ENCODE measurements around the gene KLF3.

Gene KLF3

DNA sequence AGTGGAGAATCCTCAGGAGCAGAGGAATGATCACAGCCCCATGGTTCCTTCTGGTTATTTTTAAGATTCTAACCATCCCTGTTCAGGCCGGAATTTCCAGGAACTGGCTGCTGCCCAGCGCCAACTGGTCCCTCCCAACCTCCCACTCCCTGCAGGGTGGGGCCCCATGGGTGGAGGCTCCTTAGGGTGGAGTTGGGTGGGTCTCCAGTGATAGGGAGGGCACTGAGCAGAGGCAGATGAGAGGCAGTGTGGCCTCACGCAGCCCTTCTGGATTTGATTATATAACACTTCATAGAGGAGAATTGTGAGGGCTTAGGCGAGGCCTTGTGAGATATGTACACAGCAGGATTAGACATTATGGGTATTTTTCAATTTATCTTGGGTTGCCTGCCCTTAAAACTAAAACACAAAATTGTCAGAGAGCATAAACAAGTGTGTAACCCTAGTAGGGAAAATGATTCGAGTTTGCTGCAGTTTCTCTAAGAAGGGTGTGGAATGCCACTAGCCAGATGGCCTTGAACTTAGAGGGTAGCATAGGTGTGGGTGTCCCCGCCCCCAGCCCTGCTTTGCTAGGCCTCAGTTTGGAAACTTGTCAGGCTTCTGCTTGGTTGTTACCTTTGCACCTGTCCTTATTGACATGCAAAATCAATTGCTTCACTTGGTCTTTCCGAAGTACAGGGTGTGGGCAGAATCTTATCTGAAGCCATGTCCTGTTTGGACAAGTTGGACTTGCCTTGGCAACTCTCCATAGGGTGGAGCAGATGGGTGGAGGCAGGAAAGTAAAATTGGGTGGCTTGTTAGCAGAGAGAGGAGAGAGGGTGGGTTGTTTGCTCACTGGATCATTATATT is 9.4 kb downstream of the KLF3 start:
- no peak for DNase-seq (ENCODE audit: low read depth in 2 of 2, low spot score in 1 of 2)

DNA sequence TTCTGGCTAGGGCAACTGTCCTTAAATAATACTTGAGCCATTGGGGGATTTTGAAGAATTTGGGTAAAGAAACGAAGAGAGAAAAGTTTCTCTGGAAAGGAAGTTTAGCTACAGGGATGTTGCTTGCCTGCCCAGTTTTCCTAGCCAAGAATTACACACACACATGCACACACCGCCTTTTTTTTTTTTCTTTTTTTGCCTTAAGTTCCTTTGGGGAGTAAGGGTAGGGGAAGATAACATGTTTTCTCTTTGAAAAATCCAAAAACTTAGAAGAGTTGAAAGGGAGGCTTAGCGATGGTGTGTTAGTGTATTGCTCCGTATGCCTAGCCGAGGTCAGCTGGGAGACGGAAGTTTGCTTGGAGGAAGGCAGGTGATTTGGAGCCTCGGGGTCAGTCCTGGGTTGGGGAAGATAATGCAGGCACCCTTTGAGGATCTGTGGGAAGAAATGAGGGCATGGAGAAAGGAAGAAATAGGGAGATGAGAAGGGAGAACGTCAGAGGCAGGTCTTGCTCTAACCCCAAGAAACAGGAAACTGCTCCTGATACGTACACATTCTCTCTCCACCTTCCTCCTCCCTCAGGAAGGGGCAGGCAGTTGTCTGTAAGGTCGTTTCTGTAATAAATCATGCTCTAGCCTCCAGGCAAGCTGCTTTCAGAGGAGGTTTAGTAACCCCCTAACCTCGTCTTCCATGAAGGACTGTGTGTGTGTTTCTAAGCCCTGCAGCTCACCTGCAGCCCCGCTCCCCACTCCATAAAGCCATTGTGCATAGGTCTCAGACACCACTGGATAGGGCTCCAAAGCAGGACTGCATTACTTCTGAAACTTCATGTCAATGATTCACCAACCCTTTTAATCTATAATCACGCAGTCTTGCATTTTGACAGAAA is 10.5 kb downstream of the KLF3 start:
- DNase-seq (ENCODE audit: low read depth in 2 of 2, low spot score in 1 of 2): no peak

DNA sequence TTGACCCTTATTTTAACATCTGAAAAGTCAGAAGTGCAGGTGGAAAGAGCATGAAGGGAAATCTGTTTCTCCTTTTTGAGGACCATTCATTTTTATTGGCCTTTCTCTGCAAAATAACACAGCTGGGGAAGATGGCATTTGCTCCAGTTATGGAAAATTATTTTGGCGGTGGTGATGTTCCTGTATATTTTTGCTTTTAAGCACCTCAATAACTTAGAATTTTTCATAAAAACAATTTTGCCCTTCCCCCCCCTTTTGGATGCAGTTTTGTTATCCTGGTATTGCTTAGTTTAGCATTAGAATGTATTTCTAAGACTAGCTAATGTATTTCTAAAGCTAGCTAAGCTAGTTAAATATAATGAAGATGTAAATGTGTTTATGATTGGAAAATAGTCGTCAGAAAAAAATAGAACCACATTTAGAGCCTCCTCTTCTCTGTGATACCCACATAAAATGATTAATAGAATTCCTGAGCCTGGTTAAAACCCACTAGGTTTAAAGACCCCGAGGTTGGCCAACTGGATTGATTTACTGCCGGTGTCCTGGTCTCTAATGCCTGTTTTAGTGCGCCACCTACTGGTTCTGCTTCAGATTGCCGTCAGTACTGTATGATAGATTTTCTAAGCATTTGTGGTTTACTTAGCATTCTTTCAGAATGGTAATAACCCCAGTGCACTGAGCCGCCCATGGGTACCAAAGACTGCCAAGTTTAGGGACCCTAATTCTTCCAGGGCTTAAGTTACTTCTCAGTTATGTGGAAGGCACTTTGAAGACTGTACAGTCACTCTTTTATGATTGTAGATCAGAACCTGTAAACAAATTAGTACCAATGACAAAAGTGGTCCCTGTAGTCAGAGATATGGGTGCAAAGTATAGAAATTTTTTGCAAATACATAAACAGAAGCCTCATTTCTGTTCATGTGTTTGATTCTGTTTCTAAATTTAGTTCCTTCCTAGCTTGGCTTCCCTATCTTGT is 11.4 kb downstream of the KLF3 start:
- DNase-seq (ENCODE audit: low read depth in 2 of 2, low spot score in 1 of 2): peak; percentile 54 to 78

DNA sequence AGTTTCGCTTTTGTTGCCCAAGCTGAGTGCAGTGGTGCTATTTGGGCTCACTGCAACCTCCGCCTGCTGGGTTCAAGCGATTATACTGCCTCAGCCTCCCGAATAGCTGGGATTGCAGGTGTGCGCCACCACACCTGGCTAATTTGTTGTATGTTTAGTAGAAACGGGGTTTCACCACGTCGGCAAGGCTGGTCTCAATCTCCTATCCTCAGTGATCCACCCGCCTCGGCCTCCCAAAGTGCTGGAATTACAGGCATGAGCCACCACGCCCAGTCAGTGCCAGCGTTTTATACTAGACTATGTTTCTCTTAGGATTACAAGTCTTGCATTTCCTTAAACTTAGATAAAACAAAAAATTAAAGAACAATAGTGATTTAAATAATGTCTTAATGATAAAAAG is 13.0 kb downstream of the KLF3 start:
- no peak for DNase-seq (ENCODE audit: low read depth in 2 of 2, low spot score in 1 of 2)

DNA sequence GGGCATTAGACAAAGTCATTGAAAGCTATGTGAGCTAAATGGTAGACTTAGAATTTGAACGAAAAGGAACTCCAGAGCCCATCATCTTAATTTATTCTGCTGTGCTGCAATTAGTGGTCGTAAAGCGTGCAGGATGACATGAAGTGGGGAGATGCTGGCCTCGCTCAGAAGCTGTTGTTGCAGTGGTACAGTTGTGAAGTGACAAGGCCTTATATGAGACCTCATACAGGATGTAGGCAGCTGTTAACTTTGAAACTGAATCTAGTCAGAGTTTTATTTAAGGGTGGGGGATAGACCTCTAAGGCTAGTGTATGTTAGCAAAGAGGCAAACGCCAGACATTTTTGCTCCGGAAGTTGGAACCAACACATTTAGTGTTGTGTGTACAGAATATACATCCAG is 13.4 kb downstream of the KLF3 start:
- DNase-seq (ENCODE audit: low read depth in 2 of 2, low spot score in 1 of 2): no peak

DNA sequence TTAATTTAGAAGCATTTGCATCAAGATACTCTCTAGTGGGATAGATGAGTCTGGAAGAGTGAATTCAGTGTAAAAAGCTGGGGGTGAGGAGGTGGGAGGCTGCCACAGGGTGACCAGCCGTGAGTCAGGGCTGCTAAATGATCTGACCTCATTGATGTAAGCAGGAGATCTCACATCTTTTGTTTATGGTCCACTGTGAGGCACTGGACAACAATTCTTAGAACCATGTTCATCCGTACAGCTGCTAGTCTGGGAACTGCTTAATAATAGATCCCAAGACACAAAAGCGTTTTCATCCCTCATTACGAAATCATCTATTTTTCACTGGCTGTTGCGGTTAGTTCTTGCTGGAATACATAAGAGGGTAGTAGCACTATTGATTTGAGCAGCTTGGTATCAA is 14.1 kb downstream of the KLF3 start:
- no peak for DNase-seq (ENCODE audit: low read depth in 2 of 2, low spot score in 1 of 2)

DNA sequence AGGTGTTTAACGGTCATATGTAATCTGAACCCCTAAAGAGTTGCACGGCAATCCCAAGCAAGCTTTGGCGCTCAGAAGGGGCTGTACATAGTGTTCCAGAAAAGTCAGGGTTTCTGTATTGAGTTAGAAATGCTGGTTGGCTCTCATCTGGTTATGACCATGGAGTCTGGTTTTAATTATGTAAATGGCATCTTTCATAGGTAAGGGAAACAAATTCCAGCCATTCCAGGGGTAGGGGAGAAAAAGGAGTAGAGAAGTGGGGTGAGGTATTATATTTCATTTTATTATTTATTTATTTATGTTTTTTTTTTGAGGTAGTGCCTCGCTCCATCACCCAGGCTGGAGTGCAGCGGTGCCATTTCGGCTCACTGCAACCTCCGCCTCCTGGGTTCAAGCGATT is 15.9 kb downstream of the KLF3 start:
- DNase-seq (ENCODE audit: low read depth in 2 of 2, low spot score in 1 of 2): no peak

DNA sequence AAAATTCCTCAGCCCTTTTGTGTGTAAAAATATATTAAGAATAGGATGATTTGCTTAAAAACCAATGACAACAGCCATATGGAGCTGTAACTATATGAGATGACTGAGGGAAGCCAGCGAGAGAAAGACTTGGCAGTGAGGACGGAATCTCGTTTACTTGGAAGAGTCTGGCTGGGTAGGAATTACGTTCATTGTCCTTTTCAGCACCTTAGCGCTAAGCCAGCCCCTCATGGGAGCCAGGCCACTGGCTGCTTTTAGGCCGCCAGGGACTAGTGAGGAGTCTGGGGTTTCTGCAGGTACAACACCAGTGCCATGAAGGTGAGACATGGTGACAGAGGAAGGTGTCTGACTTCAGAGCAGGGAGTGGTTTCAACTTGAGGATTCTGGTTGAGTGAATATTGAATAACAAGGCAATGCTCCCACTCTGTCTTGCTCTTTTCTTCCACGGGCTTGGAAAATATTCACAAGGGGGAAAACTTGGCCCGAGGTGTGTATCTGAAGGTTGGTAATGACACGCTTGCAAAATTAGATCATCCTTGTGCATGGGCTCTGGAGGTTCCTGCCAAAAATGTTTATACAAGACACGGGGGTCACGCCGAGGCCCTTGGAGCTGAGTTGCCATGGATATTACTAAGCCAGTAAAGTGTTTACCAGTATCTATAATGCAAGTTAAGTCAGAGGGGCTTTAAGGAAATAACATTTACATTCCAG is 17.4 kb downstream of the KLF3 start:
- DNase-seq (ENCODE audit: low read depth in 2 of 2, low spot score in 1 of 2): no peak

DNA sequence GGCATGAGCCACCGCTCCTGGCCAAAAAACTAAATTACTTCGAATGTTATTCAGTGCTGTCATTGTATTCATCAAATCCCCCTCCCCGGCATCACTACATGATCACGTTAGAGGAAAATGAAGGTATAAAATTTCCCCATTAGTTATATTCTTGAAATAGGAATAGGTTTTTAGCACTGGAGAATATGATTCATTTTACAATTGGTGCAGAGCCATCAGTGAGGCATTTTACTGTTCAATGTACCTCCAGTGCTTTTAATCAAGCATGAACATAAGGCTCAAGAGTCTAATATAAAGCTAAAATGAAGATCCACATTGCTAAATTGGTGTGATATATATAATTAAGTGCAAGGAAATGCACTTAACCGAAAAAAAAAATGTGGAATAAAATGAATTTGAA is 18.3 kb downstream of the KLF3 start:
- DNase-seq (ENCODE audit: low read depth in 2 of 2, low spot score in 1 of 2): no peak

DNA sequence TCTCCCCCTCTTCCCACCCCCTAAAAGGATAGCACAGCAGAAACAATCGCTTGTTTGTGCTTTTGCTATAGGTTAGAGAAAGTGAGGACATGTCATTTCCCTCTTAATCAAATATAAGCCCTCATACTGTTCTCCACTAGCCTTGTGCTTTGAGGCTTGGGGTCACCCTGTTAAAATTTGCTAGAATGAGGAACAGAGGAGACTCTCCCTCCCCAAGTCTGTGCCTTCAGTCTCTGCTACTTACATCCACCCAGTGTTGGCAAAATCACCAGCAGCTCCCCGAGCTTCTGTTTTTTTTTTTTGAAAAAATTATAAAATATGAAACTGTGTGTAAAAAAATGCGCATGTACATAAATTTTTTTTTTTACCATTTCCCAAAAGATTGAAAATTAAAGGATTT is 19.3 kb downstream of the KLF3 start:
- no peak for DNase-seq (ENCODE audit: low read depth in 2 of 2, low spot score in 1 of 2)

DNA sequence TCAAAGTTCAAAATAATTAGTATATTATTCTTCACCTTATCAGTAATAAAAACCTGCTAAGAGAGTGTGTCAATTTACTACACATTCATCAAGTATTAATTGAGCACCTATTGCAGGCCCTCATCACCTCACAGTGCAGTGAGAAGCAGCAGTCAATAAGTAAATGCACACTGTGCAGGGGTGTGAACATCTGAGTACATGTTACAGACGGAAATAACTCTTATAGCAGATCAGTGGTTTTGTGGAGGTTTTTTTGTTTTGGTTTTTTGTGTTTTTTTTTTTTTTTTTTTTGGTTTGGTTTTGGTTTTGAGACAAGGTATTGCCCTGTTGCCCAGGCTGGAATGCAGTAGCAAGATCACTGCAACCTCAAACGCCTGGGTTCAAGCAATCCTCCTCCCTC is 20.3 kb downstream of the KLF3 start:
- no peak for DNase-seq (ENCODE audit: low read depth in 2 of 2, low spot score in 1 of 2)

DNA sequence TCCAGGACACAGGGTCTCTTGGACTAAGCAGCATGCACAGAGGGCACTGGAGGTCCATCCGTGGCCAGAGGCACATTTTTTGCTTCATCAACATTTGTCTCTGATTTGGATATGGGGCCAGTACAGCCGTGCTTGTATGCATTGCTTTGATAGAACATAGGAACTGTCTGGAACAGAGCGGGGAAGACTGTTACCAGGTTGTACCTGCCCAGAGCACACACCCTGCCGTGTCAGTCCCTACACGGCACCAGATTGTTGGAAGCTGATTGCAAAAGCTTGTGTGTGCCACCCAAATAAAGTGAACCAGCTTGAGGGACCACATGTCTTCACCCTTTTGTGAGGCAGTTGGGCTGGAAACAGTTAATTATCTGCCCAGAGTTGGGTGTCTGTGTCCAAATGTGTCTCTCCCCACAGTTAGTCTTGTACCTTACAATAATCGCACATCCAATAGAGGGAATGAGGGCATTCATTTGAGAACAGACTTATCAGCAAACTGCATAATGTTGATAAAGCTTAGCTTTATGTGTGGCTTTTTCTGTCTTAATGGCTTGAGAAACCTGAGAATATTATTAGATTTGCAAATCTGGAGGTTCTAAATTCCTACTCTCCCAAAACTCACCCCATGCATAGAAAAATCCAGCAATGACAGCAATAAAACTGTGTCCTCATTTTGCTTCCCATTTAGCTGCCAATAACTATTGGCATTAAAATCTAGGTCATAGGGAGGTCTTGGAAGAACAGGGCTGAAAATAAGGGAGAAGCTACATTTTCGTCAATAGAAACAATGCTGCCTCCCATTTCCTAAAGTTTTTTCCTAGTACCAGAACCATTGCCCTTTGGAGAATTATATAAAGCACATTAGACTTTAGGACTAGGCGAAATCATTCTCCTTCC is 21.2 kb downstream of the KLF3 start:
- no peak for DNase-seq (ENCODE audit: low read depth in 2 of 2, low spot score in 1 of 2)

DNA sequence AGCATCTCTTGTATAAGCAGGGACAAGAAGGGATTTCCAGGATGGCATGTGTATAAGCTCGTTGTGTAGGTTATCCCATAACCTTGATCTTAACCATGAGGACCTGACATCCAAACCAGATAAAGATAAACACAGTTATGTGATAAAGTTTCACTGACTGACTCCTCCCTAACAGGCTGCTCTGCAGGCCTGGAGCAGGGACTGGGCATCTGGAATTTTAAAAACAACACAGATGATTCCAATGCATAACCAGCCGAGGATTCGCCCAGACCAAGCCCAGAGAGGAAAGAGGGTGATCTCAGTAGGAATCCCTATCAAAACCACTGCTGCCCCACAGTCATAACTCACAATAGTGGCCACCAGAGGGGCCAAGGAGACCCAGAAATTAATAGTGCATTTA is 22.7 kb downstream of the KLF3 start:
- DNase-seq (ENCODE audit: low read depth in 2 of 2, low spot score in 1 of 2): no peak

DNA sequence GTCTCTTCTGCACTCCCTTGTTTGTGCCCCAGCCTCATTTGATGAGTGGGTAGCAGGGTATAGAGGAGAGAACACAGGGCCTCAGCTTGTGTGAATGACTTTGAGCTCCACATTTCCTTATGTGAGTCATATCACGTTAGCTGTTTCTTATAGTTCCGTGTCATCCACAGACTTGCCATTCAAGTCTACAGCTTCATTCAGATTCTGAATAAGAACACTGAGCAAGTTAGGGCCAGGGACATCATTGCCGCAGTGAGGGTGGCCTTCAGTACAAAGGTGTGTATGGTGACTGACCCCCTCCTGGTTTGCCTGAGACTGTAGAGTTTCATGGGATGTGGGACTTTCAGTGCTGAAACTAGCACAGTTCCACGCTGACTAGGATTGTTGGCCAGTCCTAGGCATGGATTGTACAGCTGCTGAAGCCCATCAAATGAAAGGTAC is 23.6 kb downstream of the KLF3 start:
- no peak for DNase-seq (ENCODE audit: low read depth in 2 of 2, low spot score in 1 of 2)

DNA sequence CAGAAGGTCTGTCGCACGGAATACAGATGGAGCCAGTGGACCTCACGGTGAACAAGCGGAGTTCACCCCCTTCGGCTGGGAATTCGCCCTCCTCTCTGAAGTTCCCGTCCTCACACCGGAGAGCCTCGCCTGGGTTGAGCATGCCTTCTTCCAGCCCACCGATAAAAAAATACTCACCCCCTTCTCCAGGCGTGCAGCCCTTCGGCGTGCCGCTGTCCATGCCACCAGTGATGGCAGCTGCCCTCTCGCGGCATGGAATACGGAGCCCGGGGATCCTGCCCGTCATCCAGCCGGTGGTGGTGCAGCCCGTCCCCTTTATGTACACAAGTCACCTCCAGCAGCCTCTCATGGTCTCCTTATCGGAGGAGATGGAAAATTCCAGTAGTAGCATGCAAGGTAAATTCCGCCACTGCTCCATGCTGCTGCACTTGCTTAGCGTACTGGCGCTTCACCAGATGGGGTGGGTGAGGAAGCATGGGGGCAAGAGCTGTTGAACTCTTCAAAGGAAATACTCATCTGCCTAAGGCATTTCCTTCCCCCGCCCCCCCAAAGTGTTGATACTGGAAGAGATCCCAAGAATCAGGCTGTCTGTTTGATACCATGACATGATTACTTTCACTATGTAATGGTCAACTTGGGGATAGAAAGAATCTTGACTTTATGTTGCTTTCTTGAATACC is 24.8 kb downstream of the KLF3 start:
- no peak for DNase-seq (ENCODE audit: low read depth in 2 of 2, low spot score in 1 of 2)

DNA sequence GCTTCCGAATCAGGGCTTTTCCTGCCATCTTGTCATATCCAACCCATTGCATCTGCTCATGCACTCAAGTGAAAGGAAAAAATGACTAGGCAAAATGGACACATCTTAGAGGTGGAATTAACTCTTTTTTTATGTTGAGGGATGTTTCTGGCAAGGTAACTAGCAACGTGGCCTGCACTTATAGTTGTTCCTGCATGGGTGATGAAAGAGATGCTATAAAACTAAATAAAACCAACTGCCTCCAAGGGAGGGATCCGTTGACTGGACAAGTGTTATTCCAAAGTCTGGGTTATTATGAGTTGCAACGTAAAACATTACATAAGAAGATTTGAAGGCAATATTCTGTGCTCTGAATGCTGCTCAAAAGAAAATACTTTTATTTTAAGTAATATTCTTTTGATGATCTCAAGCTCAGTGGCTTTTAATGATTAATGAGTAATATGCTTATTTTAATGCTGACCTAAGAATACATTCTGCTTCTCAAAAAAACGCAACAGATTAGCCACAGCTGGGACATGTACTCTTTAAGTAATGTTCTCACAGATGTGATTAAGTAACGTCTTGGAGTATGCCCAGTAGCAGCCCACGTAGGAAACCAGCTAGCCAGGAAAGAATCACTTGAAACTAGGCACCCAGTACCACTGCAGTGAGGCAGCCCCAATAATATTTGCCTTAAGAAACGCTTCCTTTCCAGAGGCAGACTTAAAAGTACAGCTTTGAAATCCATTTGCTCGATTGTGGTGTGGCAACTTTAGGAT is 27.4 kb downstream of the KLF3 start:
- no peak for DNase-seq (ENCODE audit: low read depth in 2 of 2, low spot score in 1 of 2)

DNA sequence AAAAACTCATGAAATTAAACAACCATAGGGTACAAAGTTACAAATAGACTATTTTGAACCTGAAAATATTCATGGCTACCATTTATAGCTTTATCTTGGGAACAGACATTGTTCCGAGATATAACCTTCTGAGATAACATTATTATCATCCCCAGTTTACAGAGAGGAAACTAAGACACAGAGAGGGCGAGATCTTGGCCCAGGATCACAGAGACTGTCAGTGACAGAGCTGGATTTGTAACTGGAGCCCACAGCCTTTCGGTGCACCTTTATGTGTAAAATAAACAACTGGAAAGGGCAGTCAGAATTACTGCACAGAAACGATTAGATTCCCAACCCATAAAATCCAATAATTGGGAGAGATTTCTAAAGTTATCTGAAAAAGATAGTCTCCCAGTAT is 28.4 kb downstream of the KLF3 start:
- no peak for DNase-seq (ENCODE audit: low read depth in 2 of 2, low spot score in 1 of 2)

DNA sequence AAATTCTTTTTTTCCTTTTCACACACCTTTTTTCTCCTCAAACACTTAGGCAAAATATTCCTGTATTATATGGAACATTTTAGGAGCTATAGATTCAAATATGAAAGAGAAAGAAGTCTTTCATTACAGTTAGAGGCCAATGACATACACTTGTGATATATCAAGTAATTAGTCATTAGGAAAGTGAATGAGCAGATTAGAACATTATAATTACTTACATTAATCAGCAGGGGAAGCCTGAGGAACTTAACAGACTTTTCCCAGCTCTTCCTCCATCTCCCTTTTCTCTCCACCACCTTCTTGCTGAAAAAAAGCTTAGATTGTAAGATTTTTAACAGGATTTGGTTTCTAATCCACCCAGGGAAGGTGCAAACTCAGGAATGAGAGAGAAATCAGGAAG is 29.6 kb downstream of the KLF3 start:
- no peak for DNase-seq (ENCODE audit: low read depth in 2 of 2, low spot score in 1 of 2)
